GM12875 (cell line): Measurements from ENCODE around the gene LIX1.
"Not testable (repeated sequence)": the region's sequence is repeated elsewhere in the genome, so short reads cannot be mapped to it uniquely, and the experiment has no call there.

Experiments used
- H3K4me3 ChIP-seq: one replicate; pipeline ENCODE4 v1.5.1; 2011; ENCODE audit warnings: low read depth, low read length, control low read depth
- TF ChIP-seq, protein P1 (sequence below): IDR thresholded peaks from 2 replicates; pipeline ENCODE4 v1.5.1; 2011; ENCODE audit warnings: low read depth, mild to moderate bottlenecking, control low read depth, inconsistent platforms, low read length, moderate library complexity, borderline replicate concordance; ENCODE audit not compliant: insufficient read depth

The LIX1 gene

DNA sequence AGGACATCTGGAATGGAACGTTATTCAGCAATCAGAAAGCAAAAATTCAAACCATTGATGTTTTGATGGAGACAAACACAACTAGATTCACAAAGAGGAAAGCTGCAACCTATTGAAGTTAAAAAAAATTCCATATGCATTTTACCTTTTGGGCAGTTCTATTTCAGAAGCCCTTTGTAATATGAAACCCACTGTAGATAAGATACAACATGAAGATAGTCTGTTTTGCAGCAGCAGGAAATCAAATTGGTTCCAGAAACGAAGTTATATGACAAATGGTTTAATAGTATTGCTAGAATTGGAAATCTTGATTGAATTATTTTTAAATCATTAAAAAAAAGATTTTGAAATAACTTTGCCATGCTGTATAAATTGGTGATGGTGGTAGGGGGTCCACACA is 872 bp downstream of the LIX1 start:
- no peak overlapping the region for H3K4me3 ChIP-seq
- TF ChIP-seq, protein P1, sequence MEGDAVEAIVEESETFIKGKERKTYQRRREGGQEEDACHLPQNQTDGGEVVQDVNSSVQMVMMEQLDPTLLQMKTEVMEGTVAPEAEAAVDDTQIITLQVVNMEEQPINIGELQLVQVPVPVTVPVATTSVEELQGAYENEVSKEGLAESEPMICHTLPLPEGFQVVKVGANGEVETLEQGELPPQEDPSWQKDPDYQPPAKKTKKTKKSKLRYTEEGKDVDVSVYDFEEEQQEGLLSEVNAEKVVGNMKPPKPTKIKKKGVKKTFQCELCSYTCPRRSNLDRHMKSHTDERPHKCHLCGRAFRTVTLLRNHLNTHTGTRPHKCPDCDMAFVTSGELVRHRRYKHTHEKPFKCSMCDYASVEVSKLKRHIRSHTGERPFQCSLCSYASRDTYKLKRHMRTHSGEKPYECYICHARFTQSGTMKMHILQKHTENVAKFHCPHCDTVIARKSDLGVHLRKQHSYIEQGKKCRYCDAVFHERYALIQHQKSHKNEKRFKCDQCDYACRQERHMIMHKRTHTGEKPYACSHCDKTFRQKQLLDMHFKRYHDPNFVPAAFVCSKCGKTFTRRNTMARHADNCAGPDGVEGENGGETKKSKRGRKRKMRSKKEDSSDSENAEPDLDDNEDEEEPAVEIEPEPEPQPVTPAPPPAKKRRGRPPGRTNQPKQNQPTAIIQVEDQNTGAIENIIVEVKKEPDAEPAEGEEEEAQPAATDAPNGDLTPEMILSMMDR = no peak

- TF ChIP-seq, protein P1 = no peak
- H3K4me3 ChIP-seq = no peak overlapping the region
Measured at GRCh38 chr5:97141031-97141430, 1.4 kb downstream of the LIX1 start.

DNA sequence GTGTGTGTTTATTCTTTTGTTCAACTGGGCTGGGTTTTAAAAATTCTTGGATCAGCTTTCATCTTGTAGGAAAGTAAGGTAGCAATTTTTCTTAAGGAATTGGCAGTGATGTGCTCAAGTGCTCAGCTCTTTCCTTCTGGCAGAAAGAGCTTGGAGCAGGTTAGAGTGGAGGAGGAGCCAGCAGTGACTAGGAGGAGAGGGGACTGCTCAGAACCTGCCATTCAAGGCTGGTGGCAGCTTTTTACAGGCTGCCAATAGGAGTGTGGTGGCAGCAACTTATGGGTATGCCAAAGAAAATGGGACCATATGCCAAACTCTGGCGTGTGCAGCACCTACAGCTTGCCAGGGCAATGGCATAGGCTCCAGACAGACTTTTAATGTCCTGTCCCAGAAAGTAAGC is 2.2 kb downstream of the LIX1 start:
- not testable (repeated sequence) for H3K4me3 ChIP-seq

GRCh38 chr5:97136475-97136874 is 5.9 kb downstream of the LIX1 start:
- H3K4me3 ChIP-seq = no peak overlapping the region
- TF ChIP-seq, protein P1 = no peak

DNA sequence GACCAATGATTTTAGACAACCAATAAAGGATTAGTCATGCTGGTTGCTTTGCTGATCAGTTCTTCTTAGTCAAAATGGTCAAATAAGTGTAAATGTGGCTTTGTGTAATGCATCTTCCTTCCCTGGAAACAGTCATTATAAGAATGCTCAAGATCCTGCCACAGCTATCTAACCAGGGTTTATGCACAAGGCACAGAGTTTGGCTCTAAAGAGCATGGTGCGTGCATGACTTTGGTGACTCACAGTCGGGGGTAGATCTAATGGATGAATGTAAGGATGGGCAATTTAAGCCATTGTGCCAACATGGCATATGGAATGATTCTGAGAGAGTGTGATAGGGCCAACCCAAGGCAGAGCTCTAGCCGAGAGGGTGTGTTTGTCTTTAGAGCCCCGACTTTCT is 6.5 kb downstream of the LIX1 start:
- H3K4me3 ChIP-seq = no peak overlapping the region
- TF ChIP-seq, protein P1 = no peak

GRCh38 chr5:97134634-97135033 is 7.8 kb downstream of the LIX1 start:
- no peak overlapping the region for H3K4me3 ChIP-seq
- TF ChIP-seq, protein P1 = no peak

GRCh38 chr5:97133101-97133500 is 9.3 kb downstream of the LIX1 start:
- TF ChIP-seq, protein P1 = no peak
- no peak overlapping the region for H3K4me3 ChIP-seq

DNA sequence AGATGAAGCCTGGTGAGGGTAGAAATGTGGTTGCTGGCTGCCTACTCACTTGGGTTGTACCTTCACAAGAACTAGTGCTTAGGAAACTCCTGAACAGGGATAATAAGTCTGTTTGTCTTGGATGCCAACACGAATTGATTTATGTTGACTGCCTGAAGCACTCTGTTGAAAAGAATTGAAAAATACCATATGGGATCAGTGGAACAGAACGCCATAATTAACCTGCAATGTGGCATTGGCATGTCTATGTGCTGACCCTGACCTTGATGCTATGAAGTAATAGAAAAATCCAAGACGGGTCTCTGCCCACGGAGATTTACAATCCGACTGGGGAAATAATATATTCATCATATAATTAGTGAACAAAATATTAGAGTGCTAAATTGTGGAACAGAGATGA is 10.5 kb downstream of the LIX1 start:
- TF ChIP-seq, protein P1 = no peak
- H3K4me3 ChIP-seq = no peak overlapping the region
